HG03139 (cell line): ENCODE results near the gene OGFOD3.
"Not testable (repeated sequence)": the region's sequence is repeated elsewhere in the genome, so short reads cannot be mapped to it uniquely, and the experiment has no call there.

Experiments used
- ATAC-seq: cut with Tn5 transposase; IDR thresholded peaks from one replicate; pipeline ENCODE4 v1.9.1; 2021; ENCODE audit not compliant: unreplicated experiment

The OGFOD3 gene

DNA sequence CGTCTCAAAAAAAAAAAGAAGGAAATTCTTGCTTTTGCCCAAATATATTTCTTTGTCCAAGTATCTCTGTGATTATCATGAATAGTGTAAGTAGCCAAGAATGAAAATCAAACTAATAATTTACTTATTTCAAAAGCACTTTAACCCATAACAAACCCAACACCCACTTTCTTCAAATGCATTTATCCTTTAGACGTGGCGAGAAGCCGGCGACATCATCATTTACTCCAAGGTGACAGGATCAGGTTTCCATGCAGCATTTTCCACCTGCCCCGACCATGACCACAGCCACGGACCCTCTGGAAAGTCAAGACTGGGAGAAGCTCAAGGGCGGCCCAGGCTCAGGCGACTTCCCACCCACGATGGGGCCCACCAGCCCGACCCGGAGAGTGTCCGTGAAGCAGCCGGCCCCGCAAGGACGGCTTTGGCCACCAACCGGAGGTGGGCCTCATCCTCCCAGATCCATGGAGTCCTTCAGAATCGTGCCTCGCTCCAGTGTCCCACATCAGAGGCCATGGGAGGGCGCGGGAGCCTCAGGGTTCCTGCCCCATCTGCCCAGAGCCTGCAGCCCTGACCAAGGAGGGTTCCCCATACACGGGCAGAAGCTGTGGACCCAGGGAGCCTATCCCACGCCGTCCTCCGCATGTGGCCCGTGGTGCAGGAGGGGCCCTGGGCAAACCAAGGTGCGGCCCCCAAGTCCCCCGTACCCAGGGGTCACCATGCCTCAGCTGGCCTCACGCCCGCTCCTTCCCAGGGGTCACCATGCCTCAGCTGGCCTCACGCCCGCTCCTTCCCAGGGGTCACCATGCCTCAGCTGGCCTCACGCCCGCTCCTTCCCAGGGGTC is 28.1 kb downstream of the OGFOD3 start:
- ATAC-seq = no peak

DNA sequence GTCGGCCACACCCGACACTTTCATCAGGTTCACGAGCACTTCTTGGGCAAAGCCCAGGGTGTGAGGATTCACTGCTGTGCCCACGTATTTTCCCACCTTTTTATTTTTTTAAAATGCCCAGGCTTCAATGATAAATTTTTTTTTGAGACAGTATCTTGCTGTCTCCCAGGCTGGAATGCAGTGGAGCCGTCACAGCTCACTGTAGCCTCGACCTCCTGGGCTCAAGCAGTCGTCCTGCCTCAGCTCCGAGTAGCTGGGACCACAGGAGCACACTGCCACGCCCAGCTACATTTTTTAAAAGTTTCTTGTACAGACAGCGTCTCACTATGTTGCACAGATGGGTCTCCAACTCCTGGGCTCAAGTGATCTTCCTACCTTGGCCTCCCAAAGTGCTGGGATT is 29.0 kb downstream of the OGFOD3 start:
- ATAC-seq = no peak

DNA sequence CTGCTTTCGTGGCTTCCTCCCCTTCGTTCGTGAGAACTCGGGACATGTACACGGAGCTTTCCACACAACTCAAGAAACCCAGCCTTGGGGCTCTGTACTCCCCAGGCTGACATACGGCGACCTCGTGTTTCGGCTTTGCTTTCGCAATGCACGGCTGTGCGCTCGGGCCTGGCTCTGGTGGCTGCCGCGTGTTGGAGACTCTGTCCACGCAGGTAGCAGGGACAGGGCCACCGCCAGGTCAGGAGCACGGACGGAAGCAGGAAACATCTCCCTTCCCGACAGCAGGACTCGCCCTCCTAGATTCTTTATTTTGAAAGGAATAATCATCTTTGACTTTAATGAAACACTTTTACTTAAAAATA is 29.5 kb downstream of the OGFOD3 start:
- ATAC-seq = no peak

DNA sequence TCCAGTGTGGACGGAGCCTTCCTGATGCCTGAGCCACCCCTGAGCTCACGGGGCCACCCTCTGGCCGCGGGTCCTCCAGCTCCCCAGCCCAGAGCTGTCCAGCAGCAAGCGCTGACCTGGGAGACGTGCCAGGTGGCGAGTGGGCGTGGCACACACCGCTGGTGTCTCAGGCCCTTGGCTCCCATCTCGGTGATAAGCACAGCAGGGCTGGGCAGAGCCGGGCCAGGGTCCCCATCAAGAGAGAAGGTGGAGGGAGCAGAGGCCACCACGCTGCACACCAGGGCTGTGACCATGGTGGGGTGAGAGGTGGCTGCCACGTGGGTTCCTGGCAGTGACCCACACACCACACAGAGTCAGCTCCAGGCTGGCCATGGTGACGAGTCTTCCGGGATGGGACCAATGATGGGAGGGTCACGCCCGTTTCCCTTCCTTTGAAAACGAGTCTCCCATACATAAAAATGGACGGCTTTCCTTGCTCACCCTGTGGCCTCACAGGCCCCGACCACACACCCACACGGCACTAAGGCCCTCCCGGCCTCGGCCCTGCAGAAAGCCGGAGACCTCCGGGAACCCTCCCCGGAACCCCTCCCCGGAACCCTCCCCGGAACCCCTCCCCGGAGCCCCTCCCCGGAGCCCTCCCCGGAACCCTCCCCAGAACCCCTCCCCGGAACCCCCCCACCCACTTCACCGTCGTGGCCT is 30.0 kb downstream of the OGFOD3 start:
- ATAC-seq = no peak

DNA sequence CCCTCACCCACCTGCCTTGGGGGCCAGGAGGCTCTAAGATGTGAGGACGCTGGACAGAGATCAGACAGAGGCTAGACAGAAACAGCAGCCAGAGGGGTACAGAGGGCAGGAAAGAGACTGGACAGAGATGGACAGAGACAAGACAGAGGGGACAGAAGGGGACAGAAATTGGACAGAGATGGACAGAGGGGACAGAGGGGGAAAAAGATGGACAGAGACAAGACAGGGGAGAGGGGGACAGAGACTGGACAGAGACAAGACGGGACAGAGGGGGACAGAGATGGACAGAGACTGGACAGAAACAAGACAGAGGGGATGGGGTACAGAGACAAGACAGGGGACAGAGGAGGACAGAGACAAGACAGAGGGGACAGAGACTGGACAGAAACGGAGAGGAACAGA is 30.7 kb downstream of the OGFOD3 start:
- ATAC-seq = no peak

DNA sequence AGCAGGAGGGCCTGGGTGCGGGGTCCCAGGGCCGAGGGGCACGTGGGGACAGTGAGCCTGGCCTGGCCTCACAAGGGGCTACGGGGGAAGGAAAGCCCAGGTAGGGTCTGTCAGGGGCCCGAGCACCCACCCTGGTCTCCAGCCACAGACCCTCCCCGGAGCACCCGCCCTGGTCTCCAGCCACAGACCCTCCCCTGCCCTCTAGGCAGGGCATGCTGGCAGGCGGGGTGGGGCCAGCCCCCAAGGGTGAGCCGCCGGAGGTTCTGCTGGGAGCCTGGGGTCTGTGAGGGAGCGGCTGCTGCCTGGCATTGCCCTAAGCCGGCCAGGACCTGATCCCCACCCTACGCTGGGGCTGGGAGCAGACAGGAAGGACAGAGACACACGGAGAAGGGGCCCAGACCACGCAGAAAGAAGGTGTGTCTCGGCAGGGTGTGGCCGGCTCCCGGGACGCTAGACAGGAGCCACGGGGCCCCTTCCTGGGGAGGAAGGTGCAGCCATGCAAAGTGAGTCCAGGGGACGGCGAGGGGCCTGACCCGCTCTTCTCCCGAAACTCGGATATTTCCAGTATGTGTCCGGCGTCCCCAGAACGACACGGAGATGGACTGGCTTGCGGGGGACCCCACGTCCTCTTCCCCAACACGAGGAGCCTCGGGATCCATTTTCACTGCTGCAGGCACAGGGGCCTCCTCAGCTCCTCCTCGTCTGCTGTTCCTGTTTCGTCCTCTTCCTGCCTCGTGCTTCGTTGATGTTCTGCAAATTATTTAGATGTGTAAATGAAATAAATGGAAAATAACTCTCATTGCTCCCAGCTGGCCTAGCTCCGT is 31.3 kb downstream of the OGFOD3 start:
- ATAC-seq = no peak

DNA sequence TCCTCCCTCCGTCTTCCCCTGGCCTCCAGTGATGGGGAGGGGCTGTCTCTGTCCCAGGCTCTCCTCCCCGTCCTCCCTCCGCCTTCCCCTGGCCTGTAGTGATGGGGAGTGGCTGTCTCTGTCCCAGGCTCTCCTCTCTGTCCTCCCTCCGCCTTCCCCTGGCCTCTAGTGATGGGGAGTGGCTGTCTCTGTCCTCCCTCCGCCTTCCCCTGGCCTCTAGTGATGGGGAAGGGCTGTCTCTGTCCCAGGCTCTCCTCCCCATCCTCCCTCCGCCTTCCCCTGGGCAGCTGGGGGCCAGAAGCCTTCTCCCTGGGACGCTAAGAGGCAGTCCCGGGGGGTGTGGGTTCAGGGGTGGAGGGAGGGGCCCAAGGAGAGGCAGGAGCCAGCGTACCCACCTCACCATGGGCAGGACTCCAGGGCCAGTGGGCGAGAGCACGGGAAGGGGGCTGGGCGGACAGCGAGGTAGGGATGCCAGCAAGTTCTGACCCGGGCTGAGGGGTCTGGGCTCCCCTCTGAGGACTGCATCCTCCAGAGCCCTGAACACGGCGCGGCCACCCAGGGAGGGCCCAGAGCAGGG is 32.0 kb downstream of the OGFOD3 start:
- ATAC-seq = no peak

DNA sequence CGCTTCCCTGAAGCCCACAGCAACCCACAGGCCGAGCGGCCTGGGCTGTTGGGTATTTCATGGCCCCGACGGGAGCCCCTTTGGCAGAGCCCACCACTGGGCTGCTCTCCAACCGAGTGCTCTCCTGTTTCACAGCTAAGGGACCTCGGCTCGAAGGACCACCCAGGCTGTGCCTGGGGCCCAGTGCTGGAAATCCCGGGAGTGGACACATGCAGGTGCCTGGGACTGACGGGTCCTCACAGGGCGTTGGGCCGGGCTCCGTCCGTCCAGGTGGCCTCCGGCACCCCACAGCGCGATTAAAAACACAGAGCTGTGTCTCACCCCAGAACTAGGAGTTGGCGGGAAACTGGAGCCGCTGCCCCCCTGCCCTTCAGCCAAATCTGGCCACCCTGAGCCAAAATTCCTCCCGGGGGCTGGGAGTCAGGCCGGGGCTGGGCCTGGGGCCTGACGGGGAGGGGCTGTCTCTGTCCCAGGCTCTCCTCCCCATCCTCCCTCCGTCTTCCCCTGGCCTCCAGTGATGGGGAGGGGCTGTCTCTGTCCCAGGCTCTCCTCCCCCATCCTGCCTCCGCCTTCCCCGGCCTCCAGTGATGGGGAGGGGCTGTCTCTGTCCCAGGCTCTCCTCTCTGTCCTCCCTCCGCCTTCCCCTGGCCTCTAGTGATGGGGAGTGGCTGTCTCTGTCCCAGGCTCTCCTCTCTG is 32.7 kb downstream of the OGFOD3 start:
- ATAC-seq = no peak

DNA sequence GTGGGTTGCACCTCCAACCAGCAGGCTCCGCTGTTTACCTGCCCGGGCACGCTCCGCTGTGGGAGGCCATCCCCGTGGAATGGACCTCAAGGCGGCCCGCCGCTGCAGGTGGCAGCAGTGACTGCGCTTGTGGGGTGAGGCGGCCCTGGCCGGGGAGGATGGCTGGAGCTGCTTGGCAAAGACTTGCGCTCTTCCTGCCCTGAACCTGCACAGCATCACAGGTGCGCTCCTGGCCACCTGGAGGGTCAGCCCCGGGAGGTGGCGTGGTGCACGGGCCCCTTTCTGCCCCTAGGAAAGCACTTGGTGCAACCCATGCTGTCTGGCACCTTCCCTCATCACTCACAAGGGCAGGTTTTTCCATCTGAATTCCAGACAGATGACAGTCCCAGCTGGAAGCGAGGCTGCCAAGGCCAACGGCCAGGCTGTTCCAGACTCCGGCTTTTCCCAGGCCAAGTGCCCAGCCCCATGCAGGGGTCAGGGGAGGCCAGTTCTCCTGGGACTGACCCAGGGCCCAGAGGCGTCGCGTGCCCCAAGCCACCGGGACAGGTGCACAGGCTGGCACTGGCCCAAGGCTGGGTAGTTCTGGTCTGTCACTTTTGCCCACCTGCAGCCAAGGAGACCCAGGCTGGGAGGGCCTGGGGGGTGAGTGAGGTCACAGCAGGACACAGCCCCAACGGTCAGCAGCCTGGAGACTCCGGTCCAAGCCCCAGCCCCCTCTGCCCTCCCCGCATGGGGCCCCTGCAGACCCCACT is 33.5 kb downstream of the OGFOD3 start:
- ATAC-seq = no peak

DNA sequence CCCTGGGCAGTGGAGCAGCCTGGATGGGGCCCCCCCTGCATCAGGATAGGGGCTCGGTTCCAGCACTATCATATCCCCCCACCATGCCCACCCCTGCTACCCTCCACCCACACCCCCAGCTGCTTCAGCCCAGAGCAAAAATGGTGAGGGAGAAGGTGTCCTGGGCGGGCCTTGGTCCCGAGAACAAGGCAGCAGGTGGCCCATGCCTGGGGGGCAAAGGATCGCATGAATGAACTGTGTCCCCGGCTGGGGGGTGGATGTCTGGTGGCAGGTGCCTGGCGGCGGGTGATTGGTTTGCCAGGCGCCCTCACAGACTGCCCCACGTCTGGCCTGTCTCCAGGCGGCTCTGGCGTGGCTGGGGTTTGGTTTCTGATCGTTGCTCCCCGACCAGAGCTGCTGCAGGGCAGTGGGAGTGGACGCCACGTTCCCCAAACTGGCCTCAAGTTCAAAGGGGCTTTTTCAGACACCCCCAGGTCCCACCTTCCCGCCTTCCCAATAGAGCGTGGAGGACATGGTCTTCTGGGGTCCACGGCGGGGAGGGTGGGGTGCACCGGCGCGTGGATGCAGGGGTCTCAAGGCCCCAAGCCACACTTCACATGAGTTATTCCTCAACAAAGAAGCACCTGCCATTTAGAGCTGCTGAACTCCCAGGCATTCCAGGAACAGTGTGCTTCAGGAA is 34.2 kb downstream of the OGFOD3 start:
- no peak for ATAC-seq

DNA sequence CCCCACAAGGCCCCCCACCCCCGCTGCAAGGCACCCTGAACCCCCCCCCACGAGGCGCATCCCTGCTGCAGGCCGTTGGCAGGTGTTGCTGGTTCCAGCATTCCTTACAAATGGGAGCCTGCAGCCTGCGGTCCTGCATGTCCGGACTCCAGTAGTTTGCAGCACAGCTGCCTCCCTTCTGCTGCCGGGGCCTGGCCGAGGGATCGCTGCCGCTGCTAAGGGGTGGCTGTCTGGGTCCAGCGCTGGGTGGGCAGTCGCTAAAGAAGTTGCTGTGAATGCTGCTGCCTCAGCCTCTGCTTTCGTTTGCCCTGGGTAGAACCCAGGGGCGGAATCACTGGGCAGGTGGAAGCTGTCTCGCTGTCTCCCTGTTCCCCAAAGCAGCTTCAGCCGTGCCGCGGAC is 35.0 kb downstream of the OGFOD3 start:
- ATAC-seq = no peak

DNA sequence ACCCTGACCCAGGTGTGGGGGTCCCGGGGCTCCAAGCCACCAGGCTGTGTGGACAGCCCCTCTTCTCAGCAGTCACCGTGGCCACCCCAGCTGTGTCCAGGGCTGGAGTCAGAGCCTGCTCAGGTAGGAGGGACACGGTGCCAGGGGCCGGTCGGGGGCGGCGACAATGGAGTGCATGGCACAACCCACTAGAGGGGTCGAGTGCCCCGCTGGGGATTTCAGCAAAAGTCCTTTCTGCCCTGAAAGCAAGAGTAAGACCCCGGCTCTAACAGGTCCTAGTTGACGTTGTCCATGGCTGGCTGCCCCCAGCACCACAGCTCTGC is 35.5 kb downstream of the OGFOD3 start:
- ATAC-seq = no peak

DNA sequence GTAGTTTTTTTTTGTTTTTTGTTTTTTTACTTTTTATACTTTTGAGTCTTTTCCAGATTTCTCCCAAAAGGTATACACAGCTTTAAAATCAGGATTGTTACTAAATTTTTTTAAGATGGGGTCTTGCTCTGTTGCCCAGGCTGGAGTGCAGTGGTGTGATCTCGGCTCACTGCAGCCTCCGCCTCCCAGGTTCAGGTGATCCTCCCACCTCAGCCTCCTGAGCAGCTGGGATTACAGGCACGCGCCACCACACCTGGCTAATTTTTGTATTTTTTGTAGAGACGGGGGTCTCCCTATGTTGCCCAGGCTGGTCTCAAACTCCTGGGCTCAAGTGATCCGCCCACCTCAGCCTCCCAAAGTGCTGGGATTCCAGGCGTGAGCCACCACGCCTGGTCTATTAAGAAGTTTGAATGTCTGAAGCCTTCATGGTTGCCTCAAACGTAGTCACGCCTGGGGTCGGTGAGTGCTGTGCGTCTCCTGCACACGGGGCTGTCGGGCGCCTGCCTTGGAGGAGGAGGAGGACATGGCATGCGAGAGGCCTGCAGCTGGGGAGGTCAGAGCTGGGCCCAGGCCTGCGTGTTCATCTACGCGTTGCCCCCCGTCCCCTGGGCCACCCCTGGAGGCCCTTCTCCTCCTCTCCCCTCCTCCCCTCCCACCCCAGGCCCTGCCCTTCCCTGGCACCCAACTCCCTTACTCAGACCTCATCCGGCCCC is 36.0 kb downstream of the OGFOD3 start:
- ATAC-seq = not testable (repeated sequence)

DNA sequence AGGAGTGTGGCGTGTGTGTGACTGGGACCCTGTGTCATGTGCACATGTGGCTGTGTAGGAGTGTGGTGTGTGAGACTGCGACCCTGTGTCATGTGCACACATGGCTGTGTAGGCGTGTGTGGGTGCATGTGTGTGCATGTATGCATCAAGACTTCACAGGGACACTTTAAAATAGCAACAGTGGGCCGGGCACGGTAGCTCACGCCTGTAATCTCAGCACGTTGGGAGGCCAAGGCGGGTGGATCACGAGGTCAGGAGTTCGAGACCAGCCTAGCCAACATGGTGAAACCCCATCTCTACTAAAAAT is 36.7 kb downstream of the OGFOD3 start:
- ATAC-seq = not testable (repeated sequence)

DNA sequence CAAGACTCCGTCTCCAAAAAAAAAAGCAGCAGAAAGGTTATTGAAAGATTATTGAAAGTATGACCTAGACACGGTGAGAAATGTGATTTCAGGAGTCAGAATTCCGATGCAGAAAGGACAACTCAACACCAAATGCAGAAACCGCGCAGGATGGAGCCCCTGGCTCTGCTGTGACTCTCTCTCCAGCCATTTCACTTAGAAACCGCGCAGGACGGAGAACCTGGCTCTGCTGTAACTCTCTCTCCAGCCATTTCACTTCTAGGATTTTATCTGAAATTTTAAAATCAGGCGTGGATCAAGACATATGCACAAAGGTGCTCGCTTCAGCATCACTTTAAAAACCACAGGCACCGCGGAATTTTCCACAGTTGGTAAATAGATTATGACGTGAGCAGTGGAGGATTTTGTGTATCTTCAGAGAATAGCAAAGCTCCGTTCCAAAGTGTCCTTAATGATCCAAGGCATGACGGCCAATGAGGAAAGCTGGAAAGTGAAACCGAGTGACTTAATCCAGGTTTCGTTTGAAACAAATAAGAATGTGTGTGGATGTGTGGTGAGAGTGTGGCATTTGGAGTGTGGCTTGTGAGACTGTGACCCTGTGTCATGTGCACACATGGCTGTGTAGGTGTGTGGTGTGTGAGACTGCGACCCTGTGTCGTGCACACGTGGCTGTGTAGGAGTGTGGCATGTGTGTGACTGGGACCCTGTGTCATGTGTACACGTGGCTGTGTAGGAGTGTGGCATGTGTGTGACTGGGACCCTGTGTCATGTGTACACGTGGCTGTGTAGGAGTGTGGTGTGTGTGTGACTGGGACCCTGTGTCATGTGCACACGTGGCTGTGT is 37.3 kb downstream of the OGFOD3 start:
- no peak for ATAC-seq

DNA sequence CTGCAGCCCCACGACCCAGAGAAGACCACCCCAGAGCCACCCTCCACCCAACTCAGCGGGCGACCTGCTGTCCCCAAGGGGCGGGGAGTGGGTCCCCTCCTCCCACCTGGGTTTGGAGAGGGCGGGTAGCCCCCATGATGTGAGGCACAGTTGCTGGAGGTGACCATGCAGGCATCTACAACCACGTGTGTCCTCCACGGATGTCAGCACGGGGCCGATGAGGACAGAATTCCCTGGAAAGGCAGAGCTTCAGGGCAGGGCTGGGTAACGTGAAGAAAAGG is 39.7 kb downstream of the OGFOD3 start:
- ATAC-seq = no peak

DNA sequence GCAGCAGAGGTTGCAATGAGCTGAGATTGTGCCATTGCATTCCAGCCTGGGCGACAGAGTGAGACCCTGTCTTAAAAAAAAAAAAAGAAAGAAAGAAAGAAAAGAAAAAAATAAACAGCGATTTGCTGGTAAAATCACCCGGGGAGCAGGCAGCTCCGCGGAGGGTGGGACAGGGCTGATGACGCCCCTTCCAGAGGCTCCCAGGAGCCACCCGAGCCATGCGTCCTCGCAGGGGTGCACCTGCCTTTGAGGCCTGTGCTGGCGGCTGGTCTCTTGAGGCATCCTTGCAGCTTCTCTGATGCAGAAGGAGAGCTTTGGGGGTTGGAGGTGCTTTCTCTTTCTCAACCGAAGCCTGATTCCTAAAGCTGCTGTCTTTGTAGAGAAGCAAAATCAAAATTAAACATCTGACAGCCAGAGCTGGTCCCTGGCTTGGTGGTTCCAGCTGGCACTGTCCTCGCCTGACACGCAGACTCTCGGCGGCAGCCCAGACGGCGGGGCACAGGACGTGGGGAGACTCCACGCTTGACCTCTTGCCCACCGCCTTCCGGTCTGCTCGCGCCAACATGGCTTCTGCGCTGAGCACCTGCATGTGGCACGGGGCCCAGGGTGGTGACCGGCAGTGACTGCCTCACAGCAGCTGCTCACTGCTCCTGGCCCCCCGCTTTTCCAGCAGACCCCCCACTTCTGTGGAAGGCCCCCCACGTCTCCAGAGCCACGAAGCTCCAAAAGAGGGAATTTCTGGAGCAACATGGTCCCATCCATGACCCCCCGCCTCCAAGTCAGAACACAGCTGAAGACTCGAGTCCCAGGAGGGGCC is 40.3 kb downstream of the OGFOD3 start:
- ATAC-seq = no peak

DNA sequence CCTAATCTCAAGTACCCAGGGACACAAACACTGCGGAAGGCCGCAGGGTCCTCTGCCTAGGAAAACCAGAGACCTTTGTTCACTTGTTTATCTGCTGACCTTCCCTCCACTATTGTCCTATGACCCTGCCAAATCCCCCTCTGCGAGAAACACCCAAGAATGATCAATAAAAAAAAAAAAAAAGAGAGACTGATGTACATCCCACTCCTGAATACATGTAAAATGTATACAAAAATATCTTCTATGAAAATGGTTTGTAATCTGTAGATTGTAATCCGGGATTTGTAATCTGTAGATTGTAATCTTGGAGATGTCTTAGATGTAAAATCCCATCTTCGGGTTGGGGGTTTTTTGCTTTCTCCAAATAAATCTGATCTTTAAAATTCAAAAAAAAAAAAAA is 41.1 kb downstream of the OGFOD3 start:
- ATAC-seq = not testable (repeated sequence)
